Colon (tissue), 2 donors: ENCODE measurements around the gene PPP4R4.
"Not testable (repeated sequence)": the region's sequence is repeated elsewhere in the genome, so short reads cannot be mapped to it uniquely, and the experiment has no call there.

Experiments used
- FAIRE-seq: peaks from 2 replicates; lab custom pipeline; 2012; peaks lifted over from hg19 to GRCh38; lab: Jason Lieb, UNC
- donor health status: control.
- donor health status: control.

PPP4R4 gene

DNA sequence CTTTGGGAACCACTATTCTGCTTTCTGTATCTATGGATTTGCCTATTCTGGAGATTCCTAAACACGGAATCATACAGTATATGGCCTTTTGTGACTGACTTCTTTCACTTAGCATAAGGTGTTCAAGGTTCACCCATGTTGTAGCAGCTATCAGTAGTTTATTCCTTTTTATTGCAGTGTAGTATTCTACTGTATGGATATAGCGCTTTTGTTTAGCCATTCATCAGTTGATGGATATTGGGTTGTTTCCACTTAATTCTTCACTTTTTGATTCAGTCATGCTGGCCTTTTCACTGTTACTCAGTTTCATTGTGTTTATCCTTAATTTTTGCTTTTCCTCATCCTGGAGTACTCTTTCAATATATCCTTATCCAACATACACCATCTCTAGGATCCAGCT lies 5.1 kb downstream of the PPP4R4 start:
- no peak for FAIRE-seq

DNA sequence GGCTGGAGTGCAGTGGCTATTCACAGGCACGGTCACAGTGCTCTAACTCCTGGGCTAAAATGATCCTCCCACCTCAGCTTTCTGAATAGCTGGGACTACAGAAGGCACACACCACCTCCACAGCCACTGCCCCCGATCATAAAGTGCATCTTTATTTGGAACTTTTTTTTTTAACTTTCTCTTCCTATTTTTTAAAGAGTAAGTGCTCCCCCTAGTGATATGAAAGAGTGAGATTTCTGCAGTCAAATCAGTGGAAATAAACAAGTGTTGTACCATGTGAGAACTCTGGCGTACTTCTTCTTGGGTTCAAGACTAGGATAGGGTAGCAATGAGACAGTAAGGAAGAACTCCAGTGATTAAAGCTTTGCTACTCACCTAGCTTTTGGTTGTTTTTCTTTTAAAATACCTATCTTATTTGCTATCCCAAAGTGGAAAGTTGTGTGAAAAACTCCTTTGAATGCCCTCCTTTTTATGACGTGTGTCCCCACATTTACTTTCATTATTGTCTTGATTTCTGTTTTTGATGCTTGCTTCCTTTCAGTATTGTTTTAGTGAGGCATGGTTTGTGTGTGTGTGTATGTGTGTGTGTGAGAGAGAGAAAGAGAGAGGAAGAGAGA lies 6.6 kb downstream of the PPP4R4 start:
- no peak for FAIRE-seq

DNA sequence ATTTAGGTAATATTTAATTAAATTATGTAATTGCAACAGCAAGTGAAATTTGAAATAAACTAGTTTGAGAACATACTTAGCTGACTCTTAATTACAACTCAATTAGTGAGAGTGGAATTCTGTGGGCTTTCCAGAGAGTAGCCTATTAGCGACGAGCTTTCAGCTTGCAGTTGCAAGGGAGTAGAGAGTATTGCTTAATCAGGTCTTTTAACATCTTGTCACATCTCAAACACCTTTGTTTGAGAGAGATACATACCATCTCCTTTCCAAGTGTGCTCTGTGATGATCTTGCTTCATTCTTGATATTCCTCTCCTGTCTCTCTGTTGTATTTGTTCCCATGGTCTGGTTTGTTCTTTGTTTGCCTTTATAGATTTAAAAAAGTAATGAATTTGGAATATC lies 7.7 kb downstream of the PPP4R4 start:
- no peak for FAIRE-seq

DNA sequence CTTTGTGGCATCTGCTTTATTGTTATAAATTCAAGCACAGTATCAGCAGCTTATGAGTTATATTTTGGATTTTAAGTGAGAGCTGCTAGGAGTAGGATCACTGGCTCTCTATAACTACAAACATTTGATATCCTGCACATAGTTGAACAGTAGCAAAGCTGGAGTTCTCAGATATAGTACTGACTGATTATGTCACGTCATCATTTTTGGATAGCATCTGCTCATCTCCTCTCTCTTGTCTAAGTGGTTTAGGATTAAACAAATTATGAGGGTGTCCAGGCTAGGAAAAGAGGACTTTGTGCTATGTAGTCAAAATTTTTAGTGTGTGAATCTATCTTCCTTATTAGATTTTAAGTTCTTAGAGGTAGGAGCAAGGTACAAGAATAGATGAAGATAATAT lies 18.4 kb downstream of the PPP4R4 start:
- no peak for FAIRE-seq

DNA sequence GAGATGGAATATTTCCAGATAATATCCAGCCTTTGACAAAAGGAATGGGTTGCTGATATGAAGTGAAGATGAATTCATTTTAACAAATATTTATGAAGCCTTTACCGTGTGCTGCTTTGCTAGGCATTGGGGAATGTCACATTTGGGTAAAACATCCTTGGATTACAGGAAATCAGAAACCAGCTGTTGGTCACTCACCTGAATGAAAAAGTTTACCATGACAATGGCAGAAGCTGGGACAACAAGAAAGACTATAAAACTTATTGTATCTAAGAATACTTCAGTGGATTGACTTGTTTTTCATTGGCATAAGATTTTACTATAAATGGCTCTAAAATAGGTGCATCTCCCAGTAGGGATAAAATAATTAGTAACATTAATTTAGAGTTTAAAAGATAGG lies 19.7 kb downstream of the PPP4R4 start:
- FAIRE-seq = no peak

DNA sequence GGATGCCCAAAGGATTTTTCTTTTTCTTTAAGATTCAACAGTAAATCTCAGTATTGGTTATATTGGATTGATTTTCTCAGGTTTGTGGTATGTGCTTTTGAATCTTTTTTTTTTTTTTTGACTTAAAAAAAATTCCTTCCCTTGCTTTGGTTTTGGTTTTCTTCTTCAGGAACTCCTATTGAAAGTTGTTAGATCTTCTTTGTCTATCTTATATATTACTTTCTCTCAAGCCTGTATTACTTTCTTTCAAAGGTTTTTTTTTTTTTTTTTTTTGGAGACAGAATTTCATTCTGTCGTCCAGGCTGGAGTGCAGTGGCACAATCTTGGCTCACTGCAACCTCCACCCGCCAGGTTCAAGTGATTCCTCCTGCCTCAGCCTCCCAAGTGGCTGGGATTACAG lies 21.9 kb downstream of the PPP4R4 start:
- no peak for FAIRE-seq

DNA sequence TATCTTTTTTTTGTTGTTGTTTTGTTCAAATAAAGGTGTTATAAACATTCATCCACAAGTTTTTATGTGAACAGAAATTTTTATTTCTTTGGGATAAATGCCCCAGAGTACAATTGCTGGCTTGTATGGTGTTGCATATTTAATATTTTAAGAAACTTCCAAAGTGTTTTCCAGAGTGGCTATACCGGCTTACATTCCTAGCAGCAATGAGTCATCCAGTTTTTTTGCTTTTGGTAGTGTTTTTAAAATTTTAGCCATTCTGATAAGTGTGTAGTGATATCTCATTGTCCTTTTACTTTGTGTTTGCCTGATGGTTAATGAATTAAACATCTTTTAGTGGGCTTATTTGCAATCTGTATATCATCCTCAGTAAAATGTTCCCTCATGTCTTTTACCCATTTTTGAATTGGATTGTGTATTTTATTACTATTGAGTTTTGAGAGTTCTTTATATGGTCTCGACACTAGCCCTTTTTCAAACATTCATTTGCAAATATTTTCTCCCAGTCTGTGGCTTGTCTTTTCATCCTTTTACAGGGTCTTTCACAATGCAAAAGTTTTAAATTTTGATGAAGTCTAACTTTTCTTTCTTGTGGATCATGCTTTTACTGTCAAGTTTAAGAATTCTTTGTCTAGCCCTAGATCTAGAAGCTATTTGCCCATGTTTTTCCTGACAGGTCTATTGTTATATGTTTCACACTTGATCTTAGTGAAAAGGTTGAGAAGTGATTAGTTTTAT lies 29.5 kb downstream of the PPP4R4 start:
- FAIRE-seq = no peak

DNA sequence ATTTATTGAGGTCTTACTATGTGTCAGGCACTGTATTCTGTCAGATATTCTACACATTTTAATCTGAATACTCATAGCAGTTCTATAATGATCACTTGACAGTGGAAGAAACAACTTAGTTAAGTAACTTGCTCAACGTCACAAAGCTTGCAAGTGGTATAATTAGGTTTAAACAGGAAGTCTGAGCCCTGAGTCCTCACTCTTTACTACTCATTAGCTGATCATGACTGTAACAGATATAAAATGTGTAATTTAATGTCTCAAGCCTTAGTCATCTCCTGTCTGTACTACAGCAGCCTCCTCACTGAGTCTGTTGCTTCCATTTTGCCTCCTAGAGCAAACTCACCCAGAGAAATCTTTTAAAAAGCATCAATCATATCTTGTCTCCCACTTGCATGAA lies 38.9 kb downstream of the PPP4R4 start:
- no peak for FAIRE-seq

DNA sequence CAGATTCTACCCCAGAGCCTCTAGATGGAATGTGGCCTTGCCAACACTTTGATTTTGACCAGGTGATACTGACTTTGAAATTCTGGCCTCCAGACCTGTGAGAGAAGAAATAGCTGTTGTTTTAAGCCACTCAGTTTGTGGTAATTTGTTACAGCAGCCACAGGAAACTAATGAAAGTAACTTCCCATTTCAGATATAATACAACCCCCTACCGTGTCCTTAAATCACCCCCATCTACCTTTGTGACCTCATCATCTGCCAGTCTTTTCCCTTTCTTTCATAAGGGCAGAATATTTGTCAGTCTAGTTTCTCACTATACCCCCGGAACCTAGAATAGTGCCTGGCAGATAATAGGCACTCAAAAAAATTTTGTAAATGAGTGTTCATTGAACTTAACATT lies 39.6 kb downstream of the PPP4R4 start:
- no peak for FAIRE-seq

DNA sequence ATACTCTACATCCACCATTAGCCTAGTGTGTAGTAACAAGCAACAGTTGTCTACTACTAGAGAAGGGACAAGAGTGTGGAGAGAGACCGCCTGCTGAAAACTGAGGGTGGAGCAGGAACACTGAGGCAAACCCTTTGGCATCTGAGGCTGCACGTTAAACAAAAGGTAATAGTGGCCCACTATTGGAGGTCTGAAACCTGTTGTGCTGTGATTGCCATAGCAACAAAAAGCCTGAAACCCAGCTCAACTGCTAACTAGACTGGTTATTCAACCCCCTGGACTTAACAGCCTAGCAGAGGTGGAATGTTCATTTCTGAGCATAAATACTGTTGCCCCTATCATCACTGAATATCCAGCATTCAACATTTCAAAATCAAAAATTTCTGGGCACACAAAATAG lies 43.0 kb downstream of the PPP4R4 start:
- FAIRE-seq = no peak

DNA sequence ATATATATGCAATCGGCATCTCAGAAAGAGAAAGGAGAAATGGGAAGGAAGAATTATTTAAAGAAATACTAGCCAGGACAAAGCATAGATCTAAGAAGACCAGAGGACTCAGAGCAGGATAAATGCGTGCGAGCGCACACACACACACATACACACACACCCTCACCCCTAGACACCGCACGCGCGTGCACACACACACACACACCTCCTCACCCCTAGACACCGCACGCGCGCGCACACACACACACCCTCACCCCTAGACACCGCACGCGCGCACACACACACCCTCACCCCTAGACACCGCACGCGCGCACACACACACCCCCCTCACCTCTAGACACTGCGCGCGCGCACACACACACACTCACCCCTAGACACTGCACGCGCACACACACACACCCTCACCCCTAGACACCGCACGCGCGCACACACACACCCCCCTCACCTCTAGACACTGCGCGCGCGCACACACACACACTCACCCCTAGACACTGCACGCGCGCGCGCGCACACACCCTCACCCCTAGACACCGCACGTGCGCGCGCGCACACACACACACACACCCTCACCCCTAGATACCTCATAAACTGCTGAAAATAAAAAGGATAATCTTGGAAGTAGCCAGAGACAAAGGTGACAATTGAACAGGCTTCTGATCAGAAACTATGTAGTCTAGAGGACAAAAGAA lies 44.2 kb downstream of the PPP4R4 start:
- not testable (repeated sequence) for FAIRE-seq

DNA sequence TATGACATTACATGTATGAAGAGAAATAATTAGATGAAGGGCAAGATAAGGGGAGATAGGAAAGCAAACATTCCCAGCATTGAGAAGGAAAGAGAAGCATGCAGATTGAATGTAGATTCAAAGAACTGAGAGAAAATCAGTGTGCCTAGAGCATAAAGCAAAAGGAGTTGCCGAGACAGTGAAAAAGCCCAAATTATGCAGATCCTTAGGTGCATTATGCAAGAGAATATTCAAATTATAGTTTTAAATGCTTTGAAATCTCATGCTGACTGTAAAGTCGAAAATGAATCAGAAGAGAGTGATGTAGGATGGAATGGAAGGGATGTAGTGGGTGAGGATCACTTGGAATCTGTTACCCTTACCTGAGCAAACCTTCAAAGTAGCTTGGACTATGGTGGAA lies 49.9 kb downstream of the PPP4R4 start:
- no peak for FAIRE-seq

DNA sequence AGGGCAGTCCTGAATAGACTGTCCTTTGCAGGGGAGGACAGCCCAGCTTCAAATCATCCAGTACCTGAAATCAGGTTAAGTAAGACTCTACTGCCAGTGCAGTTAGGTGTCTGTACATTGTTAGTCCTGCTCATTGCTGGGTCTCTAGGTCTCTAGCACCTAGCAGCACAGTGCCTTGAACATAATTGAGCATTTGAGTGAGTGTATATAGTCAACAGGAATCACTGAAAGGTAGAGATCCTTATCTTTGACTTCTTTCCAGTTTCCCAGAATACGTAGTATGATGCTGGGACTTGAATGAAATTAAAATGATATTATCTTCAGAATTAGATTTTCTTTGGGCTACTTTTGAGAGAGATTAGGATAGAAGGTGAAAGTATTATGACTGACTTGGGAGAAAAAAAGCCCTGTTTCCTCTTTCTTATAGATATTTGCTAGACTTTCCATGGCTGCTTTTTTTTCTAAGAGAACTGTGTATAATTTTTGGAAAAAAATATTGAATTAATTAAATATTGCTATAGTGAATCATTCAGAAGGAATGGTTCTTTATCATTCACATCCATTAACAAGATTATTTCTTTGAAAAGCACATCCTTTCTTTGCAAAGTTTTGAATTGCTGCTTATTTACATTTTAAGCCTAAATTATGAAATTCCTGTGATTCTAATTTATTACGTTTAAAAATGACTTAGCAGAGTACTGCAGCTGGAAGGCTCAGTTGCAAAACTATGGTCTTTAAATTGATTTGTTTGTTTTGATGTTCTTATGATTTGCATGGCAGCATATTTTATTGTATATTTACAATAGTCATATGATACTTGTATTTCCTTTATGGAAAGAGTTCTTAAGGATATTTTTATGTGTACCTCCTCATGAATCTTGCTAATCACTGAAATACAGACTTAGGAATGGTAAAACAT lies 51.6 kb downstream of the PPP4R4 start:
- no peak for FAIRE-seq

DNA sequence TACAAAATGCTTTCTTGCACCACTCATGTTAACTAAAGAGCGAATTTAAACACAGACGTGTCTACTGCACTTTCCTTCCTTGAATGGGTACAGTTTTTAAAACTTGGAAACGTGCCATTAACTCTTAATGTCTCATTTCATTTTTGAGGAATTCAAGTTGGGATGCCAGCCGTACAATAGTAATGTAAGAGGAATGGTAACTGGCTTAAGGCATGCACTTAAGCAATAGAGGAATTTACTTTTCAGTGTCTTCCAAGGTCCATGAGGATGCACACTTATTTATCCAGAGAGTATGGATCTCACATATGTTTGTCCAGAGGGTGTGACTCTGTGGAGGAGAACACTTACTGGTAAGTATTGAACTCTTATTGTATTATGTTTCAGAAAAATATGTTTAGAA lies 52.9 kb downstream of the PPP4R4 start:
- no peak for FAIRE-seq

DNA sequence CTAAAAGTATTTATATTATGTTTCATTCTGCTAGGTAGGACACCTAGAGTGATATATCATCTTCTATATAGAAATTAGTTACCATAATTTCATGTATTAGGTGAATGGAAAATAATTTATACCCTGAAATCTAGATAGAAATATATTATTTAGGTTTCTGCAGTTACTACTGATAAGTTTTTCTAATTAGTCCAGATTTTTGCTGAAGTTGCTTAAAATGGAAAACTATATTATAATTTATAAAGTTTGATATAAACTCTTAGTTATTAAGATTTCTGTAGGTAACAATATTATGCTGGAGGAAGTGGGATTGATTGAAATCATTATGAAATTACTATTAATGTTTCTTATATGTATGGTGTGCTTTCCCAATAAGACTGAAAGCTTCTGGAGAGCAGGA lies 62.9 kb downstream of the PPP4R4 start:
- no peak for FAIRE-seq

DNA sequence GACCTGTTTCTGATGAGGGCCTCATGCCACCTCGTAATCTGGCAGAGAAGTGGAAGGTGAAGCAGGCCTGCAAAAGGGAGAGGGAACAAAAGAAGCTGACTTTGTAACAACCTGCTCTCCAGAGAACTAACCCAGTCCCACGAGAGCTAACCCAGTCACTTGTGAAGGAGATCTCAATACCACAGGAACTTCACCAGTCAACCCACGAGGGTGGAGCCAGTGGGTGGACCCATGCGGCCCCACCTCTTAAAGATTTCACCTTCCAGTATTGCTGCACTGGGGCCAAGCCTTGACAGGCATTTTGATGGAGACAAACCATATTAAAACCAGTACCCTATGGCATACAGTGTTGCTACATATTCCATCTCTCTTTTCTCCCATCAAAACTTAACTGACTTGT lies 63.9 kb downstream of the PPP4R4 start:
- FAIRE-seq = no peak

DNA sequence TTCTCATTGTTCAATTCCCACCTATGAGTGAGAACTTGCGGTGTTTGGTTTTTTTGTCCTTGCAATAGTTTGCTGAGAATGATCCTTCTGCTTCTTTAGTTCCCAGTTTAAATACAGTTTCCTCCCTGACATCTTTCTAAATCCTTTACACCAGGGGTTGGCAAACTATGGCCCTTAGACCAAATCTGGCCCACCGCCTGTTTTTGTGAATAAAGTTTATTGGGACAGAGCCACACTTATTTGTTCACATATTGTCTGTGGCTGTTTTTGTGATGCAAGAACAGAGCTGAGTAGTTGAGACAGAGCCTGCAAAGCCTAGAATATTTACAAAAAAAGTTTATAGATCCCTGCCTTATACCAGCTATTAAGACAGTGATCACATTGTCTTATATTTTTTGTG lies 65.3 kb downstream of the PPP4R4 start:
- no peak for FAIRE-seq

DNA sequence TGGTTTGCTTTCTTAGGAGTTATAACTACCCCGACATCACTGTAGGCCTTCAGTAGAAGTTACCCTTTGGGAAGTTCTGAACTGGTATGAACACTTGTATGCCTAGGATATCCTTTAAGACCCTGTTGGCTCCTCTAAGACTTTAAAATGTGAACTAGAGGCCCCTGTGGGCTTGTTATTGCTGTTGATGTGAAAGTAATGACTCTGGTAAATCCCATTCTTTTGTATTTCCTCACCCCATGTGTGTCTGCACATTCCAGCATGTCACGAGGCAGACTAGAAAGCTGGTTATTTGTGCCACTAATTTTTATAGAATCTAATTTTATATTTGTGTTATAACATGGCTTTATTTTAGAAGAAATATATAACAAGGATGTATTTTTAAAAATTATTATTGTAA lies 70.1 kb downstream of the PPP4R4 start:
- FAIRE-seq = no peak

DNA sequence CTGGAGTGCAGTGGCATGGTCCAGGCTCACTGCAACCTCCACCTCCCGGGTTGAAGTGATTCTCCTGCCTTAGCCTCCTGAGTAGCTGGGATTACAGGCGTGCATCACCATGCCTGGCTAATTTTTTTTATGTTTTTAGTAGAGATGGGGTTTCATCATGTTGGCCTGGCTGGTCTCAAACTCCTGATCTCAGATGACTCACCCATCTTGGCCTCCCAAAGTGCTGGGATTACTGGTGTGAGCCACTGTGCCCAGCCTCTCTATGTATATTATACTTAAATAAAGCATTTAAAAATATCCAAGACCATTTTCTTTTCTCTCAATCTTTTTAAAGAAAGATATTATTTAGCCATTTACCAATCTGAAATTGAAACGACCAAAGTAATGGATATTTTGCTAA lies 90.1 kb downstream of the PPP4R4 start:
- FAIRE-seq = not testable (repeated sequence)

DNA sequence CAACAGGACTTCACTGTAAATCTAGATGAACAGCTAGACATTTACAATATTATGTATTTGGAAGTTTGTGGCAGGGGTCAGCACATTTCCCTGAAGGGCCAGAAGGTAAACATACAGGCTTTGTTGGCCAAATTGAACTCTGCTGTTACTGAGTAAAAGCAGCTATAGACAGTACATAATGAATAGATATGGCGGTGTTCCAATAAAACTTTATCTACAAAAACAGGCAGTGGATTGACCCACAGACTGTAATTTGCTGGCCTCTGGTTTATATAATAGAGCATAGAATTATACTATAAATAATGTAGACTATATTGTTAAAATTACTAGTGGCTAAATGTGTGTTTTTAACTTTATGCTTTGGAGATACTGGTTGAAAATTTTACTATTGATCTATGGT lies 93.2 kb downstream of the PPP4R4 start:
- FAIRE-seq = no peak

DNA sequence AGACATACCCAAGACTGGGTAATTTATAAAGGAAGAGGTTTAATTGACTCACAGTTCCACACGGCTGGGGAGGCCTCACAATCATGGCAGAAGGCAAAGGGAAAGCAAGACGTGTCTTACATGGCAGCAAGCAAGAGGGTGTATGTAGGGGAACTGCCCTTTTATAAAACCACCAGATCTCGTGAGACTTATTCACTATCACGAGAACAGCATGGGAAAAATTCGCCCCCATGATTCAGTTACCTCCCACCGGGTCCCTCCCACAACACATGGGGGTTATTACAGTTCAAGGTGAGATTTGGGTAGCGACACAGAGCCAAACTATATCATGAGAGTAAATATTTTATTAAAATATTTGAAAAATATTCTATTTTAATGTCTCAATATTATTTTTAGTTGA lies 94.5 kb downstream of the PPP4R4 start:
- FAIRE-seq = not testable (repeated sequence)

DNA sequence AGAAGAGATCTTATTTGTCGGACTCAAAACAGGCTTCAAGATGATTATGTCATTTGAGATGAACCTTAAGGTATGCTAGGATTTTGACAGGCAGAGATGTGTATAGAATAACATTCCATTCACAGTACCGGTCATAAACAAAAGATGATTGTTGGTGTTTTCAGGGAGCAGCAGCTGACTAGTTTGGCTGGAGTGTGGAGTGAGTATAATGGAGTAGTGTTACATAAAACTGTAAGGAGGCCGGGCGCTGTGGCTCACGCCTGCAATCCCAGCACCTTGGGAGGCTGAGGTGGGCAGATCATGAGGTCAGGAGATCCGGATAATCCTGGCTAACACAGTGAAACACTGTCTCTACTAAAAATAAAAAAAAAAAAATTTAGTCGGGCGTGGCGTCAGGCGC lies 95.0 kb downstream of the PPP4R4 start:
- FAIRE-seq = no peak
